Measurements from ENCODE around the gene SYNE3.

Gene SYNE3

GRCh38 chr14:95523051-95523814, 6.8 kb upstream of the SYNE3 start:
- no peaks in the 10 kb centered on the region for H3K36me3 ChIP-seq (ENCODE audit: control insufficient read depth, insufficient read depth, low read length)
- no peak overlapping the region for H2AFZ ChIP-seq
- no peak overlapping the region for H3K4me2 ChIP-seq (ENCODE audit: low read length)
- no peaks in the 10 kb centered on the region for H3K79me2 ChIP-seq
- H3K4me1 ChIP-seq, result peaks cover 2% of the 10 kb centered on the region
- no peaks in the 10 kb centered on the region for H3K9me3 ChIP-seq (ENCODE audit: control insufficient read depth, low read length)
- H3K4me3 ChIP-seq (ENCODE audit: low read depth, low read length), result no peak overlapping the region
- H3K27ac ChIP-seq, result no peak overlapping the region
- no peak overlapping the region for H3K9ac ChIP-seq
- no peak for TF ChIP-seq CTCF (IDR thresholded peaks at IDR 0.05)
- no peaks in the 10 kb centered on the region for H3K27me3 ChIP-seq (ENCODE audit: control insufficient read depth, insufficient read depth, low read length)

GRCh38 chr14:95522556-95522955, 6.1 kb upstream of the SYNE3 start:
- TF ChIP-seq CTCF (IDR thresholded peaks at IDR 0.05), result no peak
- H3K4me1 ChIP-seq, result peaks cover 6% of the 10 kb centered on the region
- no peaks in the 10 kb centered on the region for H3K27me3 ChIP-seq (ENCODE audit: control insufficient read depth, insufficient read depth, low read length)
- no peak overlapping the region for H3K4me2 ChIP-seq (ENCODE audit: low read length)
- H3K36me3 ChIP-seq (ENCODE audit: control insufficient read depth, insufficient read depth, low read length), result no peaks in the 10 kb centered on the region
- no peaks in the 10 kb centered on the region for H3K79me2 ChIP-seq
- H3K27ac ChIP-seq, result no peak overlapping the region
- H3K4me3 ChIP-seq (ENCODE audit: low read depth, low read length), result no peak overlapping the region
- no peak overlapping the region for H3K9ac ChIP-seq
- no peaks in the 10 kb centered on the region for H3K9me3 ChIP-seq (ENCODE audit: control insufficient read depth, low read length)
- H2AFZ ChIP-seq, result no peak overlapping the region

GRCh38 chr14:95522116-95522515, 5.7 kb upstream of the SYNE3 start:
- no peaks in the 10 kb centered on the region for H3K27me3 ChIP-seq (ENCODE audit: control insufficient read depth, insufficient read depth, low read length)
- H3K36me3 ChIP-seq (ENCODE audit: control insufficient read depth, insufficient read depth, low read length), result no peaks in the 10 kb centered on the region
- TF ChIP-seq CTCF (IDR thresholded peaks at IDR 0.05), result no peak
- H3K4me1 ChIP-seq, result peaks cover 7% of the 10 kb centered on the region
- H3K9ac ChIP-seq, result no peak overlapping the region
- no peak overlapping the region for H3K4me2 ChIP-seq (ENCODE audit: low read length)
- no peak overlapping the region for H3K27ac ChIP-seq
- no peak overlapping the region for H3K4me3 ChIP-seq (ENCODE audit: low read depth, low read length)
- H2AFZ ChIP-seq, result no peak overlapping the region
- H3K79me2 ChIP-seq, result no peaks in the 10 kb centered on the region
- no peaks in the 10 kb centered on the region for H3K9me3 ChIP-seq (ENCODE audit: control insufficient read depth, low read length)

- no peak overlapping the region for H3K4me2 ChIP-seq (ENCODE audit: low read length)
- no peak for TF ChIP-seq CTCF (IDR thresholded peaks at IDR 0.05)
- H3K79me2 ChIP-seq, result no peaks in the 10 kb centered on the region
- no peaks in the 10 kb centered on the region for H3K36me3 ChIP-seq (ENCODE audit: control insufficient read depth, insufficient read depth, low read length)
- H3K27me3 ChIP-seq (ENCODE audit: control insufficient read depth, insufficient read depth, low read length), result no peaks in the 10 kb centered on the region
- peaks cover 6% of the 10 kb centered on the region for H3K4me1 ChIP-seq
- H3K27ac ChIP-seq, result no peak overlapping the region
- H2AFZ ChIP-seq, result no peak overlapping the region
- H3K4me3 ChIP-seq (ENCODE audit: low read depth, low read length), result no peak overlapping the region
- no peak overlapping the region for H3K9ac ChIP-seq
- H3K9me3 ChIP-seq (ENCODE audit: control insufficient read depth, low read length), result no peaks in the 10 kb centered on the region
Measured at GRCh38 chr14:95521001-95521400, 4.6 kb upstream of the SYNE3 start.

- Histone ChIP-seq H3K9ac (no peak overlapping the region), H3K27me3 (ENCODE audit: control insufficient read depth, insufficient read depth, low read length) (no peaks in the 10 kb centered on the region), H3K9me3 (ENCODE audit: control insufficient read depth, low read length) (no peaks in the 10 kb centered on the region), H3K4me2 (ENCODE audit: low read length) (no peak overlapping the region), H3K4me3 (ENCODE audit: low read depth, low read length) (no peak overlapping the region), H3K79me2 (no peaks in the 10 kb centered on the region), H3K4me1 (peaks cover 10% of the 10 kb centered on the region), H3K36me3 (ENCODE audit: control insufficient read depth, insufficient read depth, low read length) (no peaks in the 10 kb centered on the region), H3K27ac (no peak overlapping the region), H2AFZ (no peak overlapping the region)
- TF ChIP-seq CTCF (IDR thresholded peaks at IDR 0.05), result no peak
Measured at GRCh38 chr14:95520346-95520745, 3.9 kb upstream of the SYNE3 start.

Data from parathyroid adenoma (tissue), 2 donors.